HEK293 (cell line): ENCODE data around the gene ARHGEF12.

Experiments used
- BCL11A ChIP-seq: fragments of 450-650 bp; formaldehyde crosslinking; IDR thresholded peaks from 2 replicates; pipeline ENCODE4 v1.5.1; 2016; ENCODE audit warnings: low read depth, missing biosample characterization, missing genetic modification characterization
- CTCF ChIP-seq: fragments of 450-650 bp; formaldehyde crosslinking; IDR thresholded peaks from 2 replicates; pipeline ENCODE4 v1.5.1; 2016; ENCODE audit warnings: missing biosample characterization, missing genetic modification characterization
- KLF1 ChIP-seq: fragments of 450-650 bp; formaldehyde crosslinking; IDR thresholded peaks from 2 replicates; pipeline ENCODE4 v1.5.1; 2016; ENCODE audit warnings: missing biosample characterization, missing genetic modification characterization
- ZBTB48 ChIP-seq: fragments of 450-650 bp; formaldehyde crosslinking; IDR thresholded peaks from 2 replicates; pipeline ENCODE4 v1.5.1; 2016; ENCODE audit warnings: missing biosample characterization, missing genetic modification characterization
- ZBTB8A ChIP-seq: fragments of 450-650 bp; formaldehyde crosslinking; IDR thresholded peaks from 2 replicates; pipeline ENCODE4 v1.5.1; 2016; ENCODE audit warnings: missing biosample characterization, missing genetic modification characterization
- ZFP37 ChIP-seq: fragments of 450-650 bp; formaldehyde crosslinking; IDR thresholded peaks from 2 replicates; pipeline ENCODE4 v1.5.1; 2016; ENCODE audit warnings: missing biosample characterization, missing genetic modification characterization
- ZNF121 ChIP-seq: fragments of 450-650 bp; formaldehyde crosslinking; IDR thresholded peaks from 2 replicates; pipeline ENCODE4 v1.5.1; 2016; ENCODE audit warnings: missing biosample characterization, missing genetic modification characterization
- ZNF24 ChIP-seq: fragments of 450-650 bp; formaldehyde crosslinking; IDR thresholded peaks from 2 replicates; pipeline ENCODE4 v1.5.1; 2016; ENCODE audit warnings: missing biosample characterization, missing genetic modification characterization
- ZNF274 ChIP-seq, 2 experiments: fragments of 200-500 bp in 1 of 2; fragments of 450-650 bp in 1 of 2; sonication (Bioruptor generic) in 1 of 2; formaldehyde crosslinking in 1 of 2; IDR thresholded peaks; 2 replicates each; pipeline versions ENCODE4 v1.5.1 to v1.6.1; 2014 to 2016; ENCODE audit warnings: borderline replicate concordance in 1 of 2, inconsistent platforms in 1 of 2, low read length in 1 of 2, missing biosample characterization in 1 of 2, missing genetic modification characterization in 1 of 2
- ZNF335 ChIP-seq: fragments of 450-650 bp; formaldehyde crosslinking; conservative IDR thresholded peaks from 2 replicates; pipeline ENCODE4 v1.5.1; 2016; ENCODE audit warnings: missing biosample characterization, missing genetic modification characterization
- ZNF501 ChIP-seq: fragments of 450-650 bp; formaldehyde crosslinking; IDR thresholded peaks from 2 replicates; pipeline ENCODE4 v1.5.1; 2016; ENCODE audit warnings: missing biosample characterization, missing genetic modification characterization
- ZNF518A ChIP-seq: fragments of 450-650 bp; formaldehyde crosslinking; conservative IDR thresholded peaks from 2 replicates; pipeline ENCODE4 v1.5.1; 2016; ENCODE audit warnings: low read depth, missing biosample characterization, missing genetic modification characterization
- ZNF837 ChIP-seq: fragments of 450-650 bp; formaldehyde crosslinking; IDR thresholded peaks from 2 replicates; pipeline ENCODE4 v1.5.1; 2016; ENCODE audit warnings: missing biosample characterization, missing genetic modification characterization
- TF ChIP-seq, protein P1 (sequence below): fragments of 450-650 bp; formaldehyde crosslinking; IDR thresholded peaks from 2 replicates; pipeline ENCODE4 v1.5.1; 2016; ENCODE audit warnings: missing biosample characterization, missing genetic modification characterization

DNA sequence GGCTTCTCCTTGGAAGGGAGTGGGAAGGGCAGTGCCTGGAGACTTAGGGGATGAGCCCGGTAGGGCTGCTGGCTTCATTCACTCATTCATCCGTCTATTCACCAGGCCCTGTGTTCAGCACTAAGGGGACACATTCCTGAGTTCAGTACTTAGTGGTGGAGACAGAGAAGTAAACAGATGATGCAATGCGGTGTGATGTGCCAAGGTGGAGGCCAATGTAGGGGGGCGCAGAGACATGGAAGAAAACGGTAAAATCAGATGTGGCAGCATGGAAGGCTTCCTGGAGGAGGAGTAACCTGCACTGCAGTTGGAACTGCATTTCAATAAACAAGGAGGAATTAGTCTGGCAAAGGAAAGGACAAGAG, 196.6 kb downstream of the ARHGEF12 start:
- TF ChIP-seq ZBTB48 (no peak), CTCF (tag by site-specific recombination) (no peak), ZNF335 (no peak), KLF1 (no peak), BCL11A (tag by site-specific recombination) (no peak), ZNF837 (tag by site-specific recombination) (no peak), ZNF518A (tag by site-specific recombination) (no peak), ZFP37 (no peak), ZNF501 (tag by site-specific recombination) (no peak), ZBTB8A (tag by site-specific recombination) (no peak), ZNF24 (tag by site-specific recombination) (no peak), ZNF121 (tag by site-specific recombination) (no peak), ZNF274 (IDR thresholded peaks at IDR 0.05; ENCODE audit: low read length) (no peak), ZNF274 (tag by site-specific recombination; IDR thresholded peaks at IDR 0.05; ENCODE audit: borderline replicate concordance) (no peak)
- TF ChIP-seq, protein P1, sequence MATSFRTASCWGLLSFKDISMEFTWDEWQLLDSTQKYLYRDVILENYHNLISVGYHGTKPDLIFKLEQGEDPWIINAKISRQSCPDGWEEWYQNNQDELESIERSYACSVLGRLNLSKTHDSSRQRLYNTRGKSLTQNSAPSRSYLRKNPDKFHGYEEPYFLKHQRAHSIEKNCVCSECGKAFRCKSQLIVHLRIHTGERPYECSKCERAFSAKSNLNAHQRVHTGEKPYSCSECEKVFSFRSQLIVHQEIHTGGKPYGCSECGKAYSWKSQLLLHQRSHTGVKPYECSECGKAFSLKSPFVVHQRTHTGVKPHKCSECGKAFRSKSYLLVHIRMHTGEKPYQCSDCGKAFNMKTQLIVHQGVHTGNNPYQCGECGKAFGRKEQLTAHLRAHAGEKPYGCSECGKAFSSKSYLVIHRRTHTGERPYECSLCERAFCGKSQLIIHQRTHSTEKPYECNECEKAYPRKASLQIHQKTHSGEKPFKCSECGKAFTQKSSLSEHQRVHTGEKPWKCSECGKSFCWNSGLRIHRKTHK: no peak
